ENCODE data around the gene ZSWIM7. TPM values are rescaled to one million over a fixed set of nuclear protein-coding genes. Genes with fewer than 3 reads are reported as not detected.
A peak's percentile ranks its signal among the peaks of the same experiment; 100 is the strongest.

ZSWIM7 gene
- total RNA-seq, 6 experiments from 2014 or later, result 10.6 to 21.8 (median 11.8) TPM

GRCh38 chr17:15946611-15947120 lies 52.8 kb downstream of the ZSWIM7 start:
- H3K36me3 ChIP-seq, result no peaks in the 10 kb centered on the region
- no peaks in the 10 kb centered on the region for H3K27me3 ChIP-seq
- H3K4me3 ChIP-seq, result no peak overlapping the region
- no peaks in the 10 kb centered on the region for H3K9me3 ChIP-seq
- intact Hi-C loops (cut with DNase I), result loop anchor here in 1 of 2 donors (10.0 kb wide), 1 partner anchor 48 kb away; the partner anchor contains the start of genes TTC19 and ZSWIM7
- no peak for ATAC-seq
- 58% methylated on average over 5 of the region's 9 CpGs for WGBS (ENCODE audit: insufficient coverage, low coverage, low lambda C conversion rate, missing lambda C conversion rate)
- TF ChIP-seq POLR2A (IDR thresholded peaks at IDR 0.05) (no peak), CTCF (IDR thresholded peaks at IDR 0.05) (no peak)
- H3K27ac ChIP-seq, result no peak overlapping the region
- DNase-seq, result no peak
- H3K4me1 ChIP-seq, result peaks cover 0 to 10% (median 3%) of the 10 kb centered on the region in 4 donors

GRCh38 chr17:15945527-15946191 lies 53.8 kb downstream of the ZSWIM7 start:
- Histone ChIP-seq H3K4me3 (peak overlapping the region; percentile 46 to 59 (median 49)), H3K9me3 (no peaks in the 10 kb centered on the region), H3K27ac (no peak overlapping the region), H3K27me3 (no peaks in the 10 kb centered on the region), H3K36me3 (no peaks in the 10 kb centered on the region), H3K4me1 (peaks cover 0 to 10% (median 3%) of the 10 kb centered on the region in 4 donors)
- WGBS (ENCODE audit: insufficient coverage, low coverage, low lambda C conversion rate, missing lambda C conversion rate), result 10% methylated on average over 4 of the region's 64 CpGs
- ATAC-seq, result peak; percentile 1 to 12 (median 4)
- TF ChIP-seq POLR2A (IDR thresholded peaks at IDR 0.05), result no peak
- no peak for TF ChIP-seq CTCF (IDR thresholded peaks at IDR 0.05)
- no peak for DNase-seq
- intact Hi-C loops (cut with DNase I), result loop anchor here in 1 of 2 donors (10.0 kb wide), 1 partner anchor 49 kb away; the partner anchor contains the start of genes TTC19 and ZSWIM7

GRCh38 chr17:15944759-15945526 lies 54.6 kb downstream of the ZSWIM7 start, which contains the start of gene ADORA2B:
TSS of gene ADORA2B (plus strand) at chr17:15945130. CDS start at chr17:15945249, 119 bp downstream.
- Histone ChIP-seq H3K36me3 (no peaks in the 10 kb centered on the region), H3K27me3 (no peaks in the 10 kb centered on the region), H3K9me3 (no peaks in the 10 kb centered on the region), H3K4me1 (peaks cover 0 to 10% (median 3%) of the 10 kb centered on the region in 4 donors), H3K4me3 (peak within 1 kb of the TSS; percentile 46 to 59 (median 49)), H3K27ac (no peak within 1 kb of the TSS)
- DNase-seq, result peak; percentile 58 to 76 (median 71)
- intact Hi-C loops (cut with DNase I), result loop anchor here in 1 of 2 donors (10.0 kb wide), 1 partner anchor 50 kb away; the partner anchor contains the start of genes TTC19 and ZSWIM7
- peak; percentile 85 to 88 (median 87) for ATAC-seq
- TF ChIP-seq POLR2A (IDR thresholded peaks at IDR 0.05), result no peak
- peak; percentile 40 to 65 (median 53) for TF ChIP-seq CTCF (IDR thresholded peaks at IDR 0.05)
- WGBS (ENCODE audit: insufficient coverage, low coverage, low lambda C conversion rate, missing lambda C conversion rate), result 2% methylated on average over 12 of the region's 88 CpGs

- H3K9me3 ChIP-seq, result no peaks in the 10 kb centered on the region
- no peaks in the 10 kb centered on the region for H3K36me3 ChIP-seq
- H3K27me3 ChIP-seq, result no peaks in the 10 kb centered on the region
- intact Hi-C loops (cut with DNase I), result loop anchor here in 1 of 2 donors (10.0 kb wide), 1 partner anchor 51 kb away; the partner anchor contains the start of genes TTC19 and ZSWIM7
- peak overlapping the region; percentile 46 to 59 (median 49) for H3K4me3 ChIP-seq
- no peak overlapping the region for H3K27ac ChIP-seq
- no peak for TF ChIP-seq CTCF (IDR thresholded peaks at IDR 0.05)
- ATAC-seq (no peak), DNase-seq (no peak)
- peaks cover 0 to 10% (median 3%) of the 10 kb centered on the region in 4 donors for H3K4me1 ChIP-seq
- WGBS (ENCODE audit: insufficient coverage, low coverage, low lambda C conversion rate, missing lambda C conversion rate), result 26% methylated on average over 18 of the region's 40 CpGs
These were observed 55.3 kb downstream of the ZSWIM7 start for GRCh38 chr17:15943971-15944758.

Data from right lobe of liver (tissue), 6 donors.